HepG2 (cell line): ENCODE measurements around the gene IGDCC3. TPM values are rescaled to one million over a fixed set of nuclear protein-coding genes. Genes with fewer than 3 reads are reported as not detected.

Experiments used
- CEBPG ChIP-seq: IDR thresholded peaks from 2 replicates; pipeline ENCODE4 v1.6.1; 2016
- DR1 ChIP-seq: sonication (generic); formaldehyde crosslinking; IDR thresholded peaks from 2 replicates; pipeline ENCODE4 v1.8.0; 2021; ENCODE audit warnings: mild to moderate bottlenecking, missing genetic modification reagents, inconsistent platforms
- ETV5 ChIP-seq: IDR thresholded peaks from 2 replicates; pipeline ENCODE4 v1.6.1; 2018; ENCODE audit warnings: missing biosample characterization, missing genetic modification reagents, inconsistent platforms, borderline replicate concordance
- GTF3A ChIP-seq: sonication (generic); formaldehyde crosslinking; conservative IDR thresholded peaks from 2 replicates; pipeline ENCODE4 v1.4.0; 2020; ENCODE audit warnings: mild to moderate bottlenecking, missing genetic modification reagents
- HHEX ChIP-seq: IDR thresholded peaks from 2 replicates; pipeline ENCODE4 v1.6.1; 2016; ENCODE audit warnings: control low read depth
- MEF2D ChIP-seq: sonication (generic); formaldehyde crosslinking; IDR thresholded peaks from 2 replicates; pipeline ENCODE4 v1.5.1; 2020; ENCODE audit warnings: mild to moderate bottlenecking, missing genetic modification reagents
- MIXL1 ChIP-seq: IDR thresholded peaks from 2 replicates; pipeline ENCODE4 v1.6.1; 2016
- NFIB ChIP-seq: sonication (generic); formaldehyde crosslinking; IDR thresholded peaks from 2 replicates; pipeline ENCODE4 v1.9.0; 2021; ENCODE audit warnings: missing genetic modification reagents, mild to moderate bottlenecking, borderline replicate concordance
- PCBP1 ChIP-seq: fragments of 200-400 bp; formaldehyde crosslinking; IDR thresholded peaks from 2 replicates; pipeline ENCODE4 v1.6.1; 2017; ENCODE audit warnings: mild to moderate bottlenecking, low read depth, low read length, borderline replicate concordance
- PHF21A ChIP-seq: sonication (generic); formaldehyde crosslinking; IDR thresholded peaks from 2 replicates; pipeline ENCODE4 v1.5.0; 2020; ENCODE audit warnings: mild to moderate bottlenecking, missing genetic modification reagents
- RNF219 ChIP-seq: sonication (generic); formaldehyde crosslinking; IDR thresholded peaks from 2 replicates; pipeline ENCODE4 v1.5.0; 2020; ENCODE audit warnings: mild to moderate bottlenecking, missing genetic modification reagents
- TAF1 ChIP-seq: sonication (generic); formaldehyde crosslinking; IDR thresholded peaks from 2 replicates; pipeline ENCODE4 v1.4.0; 2020; ENCODE audit warnings: missing genetic modification reagents
- THAP11 ChIP-seq: IDR thresholded peaks from 2 replicates; pipeline ENCODE4 v1.6.1; 2016; ENCODE audit warnings: missing biosample characterization, missing genetic modification reagents
- TP53 ChIP-seq: sonication (generic); formaldehyde crosslinking; conservative IDR thresholded peaks from 2 replicates; pipeline ENCODE4 v1.4.0; 2020; ENCODE audit warnings: missing genetic modification reagents
- ZNF10 ChIP-seq: sonication (generic); formaldehyde crosslinking; IDR thresholded peaks from 2 replicates; pipeline ENCODE4 v1.4.0; 2020; ENCODE audit warnings: mild to moderate bottlenecking, low read depth, missing genetic modification reagents, borderline replicate concordance
- ZNF280D ChIP-seq: sonication (generic); formaldehyde crosslinking; IDR thresholded peaks from 2 replicates; pipeline ENCODE4 v1.5.1; 2020; ENCODE audit warnings: mild to moderate bottlenecking, missing genetic modification reagents
- ZNF350 ChIP-seq: sonication (generic); formaldehyde crosslinking; IDR thresholded peaks from 2 replicates; pipeline ENCODE4 v1.4.0; 2020; ENCODE audit warnings: mild to moderate bottlenecking, low read depth, missing genetic modification reagents, borderline replicate concordance
- ZNF550 ChIP-seq: sonication (generic); formaldehyde crosslinking; IDR thresholded peaks from 2 replicates; pipeline ENCODE4 v1.4.0; 2020; ENCODE audit warnings: mild to moderate bottlenecking, missing genetic modification reagents, borderline replicate concordance
- ZNF557 ChIP-seq: sonication (generic); formaldehyde crosslinking; IDR thresholded peaks from 2 replicates; pipeline ENCODE4 v1.4.0; 2020; ENCODE audit warnings: missing genetic modification reagents
- ZNF740 ChIP-seq: sonication (generic); formaldehyde crosslinking; IDR thresholded peaks from 2 replicates; pipeline ENCODE4 v1.4.0; 2020; ENCODE audit warnings: missing genetic modification reagents
- ZNF839 ChIP-seq: sonication (generic); formaldehyde crosslinking; IDR thresholded peaks from 2 replicates; pipeline ENCODE4 v1.4.0; 2020; ENCODE audit warnings: missing genetic modification reagents, mild to moderate bottlenecking, borderline replicate concordance
- ZNF879 ChIP-seq: sonication (generic); formaldehyde crosslinking; IDR thresholded peaks from 2 replicates; pipeline ENCODE4 v1.8.1; 2023; ENCODE audit warnings: missing genetic modification reagents
- polyA plus RNA-seq, 8 experiments: library from polyadenylated mRNA; depleted of rRNA in 3 of 8; stranded (reverse) in 7 of 8; unstranded in 1 of 8; fragments of >200 nt; fragmentation: Illumina TruSeq in 4 of 8; extraction: Trizol in 4 of 8; gene quantifications; 2 replicates each; pipeline versions ENCODE4 v1.2.1 to v1.2.3, GENCODE V29; 2011 to 2016; ENCODE audit warnings: low read depth in 4 of 8, missing spikeins in 1 of 8, mixed read lengths in 1 of 8; ENCODE audit not compliant: insufficient read depth in 1 of 8
- total RNA-seq, 5 experiments: library from RNA; depleted of rRNA; stranded (reverse); fragments of >200 nt; fragmentation: Illumina TruSeq; extraction: Trizol; gene quantifications; 2 replicates each; pipeline ENCODE4 v1.2.3, GENCODE V29; 2016; ENCODE audit warnings: low read depth in 1 of 5
- TF ChIP-seq, protein P1 (sequence below): sonication (generic); formaldehyde crosslinking; IDR thresholded peaks from 2 replicates; pipeline ENCODE4 v1.5.0; 2020; ENCODE audit warnings: mild to moderate bottlenecking, missing genetic modification reagents

The IGDCC3 gene
- total and polyA plus RNA-seq, 2 of the 13 experiments (the other 11 are each of a cell fraction or from before 2014, with no cell fraction given), result 30.1 to 51.8 TPM

DNA sequence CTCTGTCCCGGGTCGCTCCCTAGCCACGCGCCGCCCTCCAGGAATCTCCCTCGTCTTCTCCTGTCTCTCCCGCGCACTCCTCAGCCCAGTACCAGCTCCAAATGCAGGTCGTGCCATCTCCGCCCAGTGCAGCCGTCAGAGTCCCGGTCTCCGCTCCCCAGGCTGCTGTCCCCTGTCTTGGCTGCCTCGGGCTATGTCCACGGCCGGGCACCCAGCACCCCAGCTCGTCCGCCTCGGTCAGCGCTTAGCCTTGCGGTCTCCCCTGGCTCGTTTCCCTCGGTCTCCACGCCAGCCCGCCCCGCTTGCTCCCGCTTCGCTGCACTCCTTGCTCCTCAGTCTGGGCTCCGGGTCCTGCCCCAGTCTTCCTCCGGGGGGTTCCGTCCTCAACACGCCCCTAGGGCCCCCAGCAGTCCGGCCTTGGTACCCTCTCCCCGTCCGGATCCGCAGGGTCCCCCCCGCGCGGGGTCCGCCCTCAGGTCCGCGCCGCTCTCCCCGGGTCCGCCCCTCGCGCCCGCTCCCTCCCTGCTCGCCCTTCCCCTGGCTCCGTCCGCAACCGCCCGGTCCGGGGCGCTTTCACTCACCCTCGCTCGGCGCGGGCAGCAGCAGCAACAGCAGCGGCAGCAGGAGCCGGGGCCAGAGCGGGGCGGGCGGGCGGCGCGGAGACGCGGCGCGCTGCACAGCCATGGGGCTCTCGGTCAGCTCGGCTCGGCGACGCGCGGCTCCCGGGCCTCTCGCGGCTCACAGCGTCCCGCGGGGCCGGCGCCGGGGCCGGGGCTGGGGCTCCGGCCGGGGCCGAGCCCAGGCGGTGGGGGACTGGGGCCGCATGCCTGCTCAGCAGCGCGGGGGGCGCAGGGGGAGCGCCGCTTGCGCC lies 462 bp downstream of the IGDCC3 start (continued):
- TF ChIP-seq NFIB (CRISPR knock-in tag), result no peak
- TF ChIP-seq DR1, result no peak
- no peak for TF ChIP-seq ZNF557 (CRISPR knock-in tag)
- TF ChIP-seq, protein P1, sequence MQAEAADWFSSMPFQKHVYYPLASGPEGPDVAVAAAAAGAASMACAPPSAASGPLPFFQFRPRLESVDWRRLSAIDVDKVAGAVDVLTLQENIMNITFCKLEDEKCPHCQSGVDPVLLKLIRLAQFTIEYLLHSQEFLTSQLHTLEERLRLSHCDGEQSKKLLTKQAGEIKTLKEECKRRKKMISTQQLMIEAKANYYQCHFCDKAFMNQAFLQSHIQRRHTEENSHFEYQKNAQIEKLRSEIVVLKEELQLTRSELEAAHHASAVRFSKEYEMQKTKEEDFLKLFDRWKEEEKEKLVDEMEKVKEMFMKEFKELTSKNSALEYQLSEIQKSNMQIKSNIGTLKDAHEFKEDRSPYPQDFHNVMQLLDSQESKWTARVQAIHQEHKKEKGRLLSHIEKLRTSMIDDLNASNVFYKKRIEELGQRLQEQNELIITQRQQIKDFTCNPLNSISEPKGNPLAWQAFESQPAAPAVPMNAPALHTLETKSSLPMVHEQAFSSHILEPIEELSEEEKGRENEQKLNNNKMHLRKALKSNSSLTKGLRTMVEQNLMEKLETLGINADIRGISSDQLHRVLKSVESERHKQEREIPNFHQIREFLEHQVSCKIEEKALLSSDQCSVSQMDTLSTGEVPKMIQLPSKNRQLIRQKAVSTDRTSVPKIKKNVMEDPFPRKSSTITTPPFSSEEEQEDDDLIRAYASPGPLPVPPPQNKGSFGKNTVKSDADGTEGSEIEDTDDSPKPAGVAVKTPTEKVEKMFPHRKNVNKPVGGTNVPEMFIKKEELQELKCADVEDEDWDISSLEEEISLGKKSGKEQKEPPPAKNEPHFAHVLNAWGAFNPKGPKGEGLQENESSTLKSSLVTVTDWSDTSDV (CRISPR knock-in tag), result no peak
- peak; percentile 50; the same call in 1 of the 2 replicates for TF ChIP-seq TAF1
- TF ChIP-seq THAP11, result no peak
- TF ChIP-seq ETV5 (CRISPR knock-in tag), result no peak
- no peak for TF ChIP-seq CEBPG (CRISPR knock-in tag)
- 0 out of 2 replicates have a peak, but pooled peaks have one; percentile 24 for TF ChIP-seq PHF21A (CRISPR knock-in tag)
- TF ChIP-seq ZNF280D (CRISPR knock-in tag), result no peak
- no peak for TF ChIP-seq ZNF550 (CRISPR knock-in tag)
- 0 out of 2 replicates have a peak, but pooled peaks have one; percentile 49 for TF ChIP-seq ZNF350 (CRISPR knock-in tag)
- TF ChIP-seq RNF219 (CRISPR knock-in tag), result no peak
- TF ChIP-seq ZNF10 (CRISPR knock-in tag), result no peak
- TF ChIP-seq GTF3A (CRISPR knock-in tag), result no peak
- no peak for TF ChIP-seq MEF2D (CRISPR knock-in tag)
- TF ChIP-seq ZNF839 (CRISPR knock-in tag), result no peak
- TF ChIP-seq ZNF740 (CRISPR knock-in tag), result 0 out of 2 replicates have a peak, but pooled peaks have one; percentile 11
- TF ChIP-seq MIXL1 (CRISPR knock-in tag), result no peak
- no peak for TF ChIP-seq HHEX (CRISPR knock-in tag)
- no peak for TF ChIP-seq PCBP1
- TF ChIP-seq ZNF879 (CRISPR knock-in tag), result no peak
- no peak for TF ChIP-seq TP53
